ENCODE measurements around the gene LRMDA.
"Not testable (repeated sequence)": the region's sequence is repeated elsewhere in the genome, so short reads cannot be mapped to it uniquely, and the experiment has no call there.

LRMDA gene

GRCh38 chr10:75742355-75742754 lies 310.9 kb downstream of the LRMDA start:
- DNase-seq (ENCODE audit: low read depth in 2 of 2) = no peak

GRCh38 chr10:75743291-75743778 lies 311.9 kb downstream of the LRMDA start:
- DNase-seq (ENCODE audit: low read depth in 2 of 2) = no peak

- no peak for DNase-seq (ENCODE audit: low read depth in 2 of 2)
Observed at GRCh38 chr10:75744261-75744660, 312.8 kb downstream of the LRMDA start.

GRCh38 chr10:75746356-75746755 lies 314.9 kb downstream of the LRMDA start:
- no peak for DNase-seq (ENCODE audit: low read depth in 2 of 2)

GRCh38 chr10:75750093-75750875 lies 318.9 kb downstream of the LRMDA start:
- DNase-seq (ENCODE audit: low read depth in 2 of 2) = not testable (repeated sequence)

GRCh38 chr10:75751232-75751631 lies 319.8 kb downstream of the LRMDA start:
- no peak for DNase-seq (ENCODE audit: low read depth in 2 of 2)

- no peak for DNase-seq (ENCODE audit: low read depth in 2 of 2)
Observed at GRCh38 chr10:75753621-75754020, 322.2 kb downstream of the LRMDA start.

GRCh38 chr10:75754096-75754831 lies 322.8 kb downstream of the LRMDA start:
- DNase-seq (ENCODE audit: low read depth in 2 of 2) = no peak

- no peak for DNase-seq (ENCODE audit: low read depth in 2 of 2)
Observed at GRCh38 chr10:75755528-75755927, 324.1 kb downstream of the LRMDA start.

- no peak for DNase-seq (ENCODE audit: low read depth in 2 of 2)
Observed at GRCh38 chr10:75761289-75761688, 329.9 kb downstream of the LRMDA start.

GRCh38 chr10:75762431-75762802 lies 331.0 kb downstream of the LRMDA start:
- no peak for DNase-seq (ENCODE audit: low read depth in 2 of 2)

GRCh38 chr10:75763652-75764051 lies 332.2 kb downstream of the LRMDA start:
- no peak for DNase-seq (ENCODE audit: low read depth in 2 of 2)

- no peak for DNase-seq (ENCODE audit: low read depth in 2 of 2)
Observed at GRCh38 chr10:75764974-75765788, 333.8 kb downstream of the LRMDA start.

GRCh38 chr10:75765789-75766096 lies 334.3 kb downstream of the LRMDA start:
- DNase-seq (ENCODE audit: low read depth in 2 of 2) = no peak

GRCh38 chr10:75766106-75766505 lies 334.7 kb downstream of the LRMDA start:
- no peak for DNase-seq (ENCODE audit: low read depth in 2 of 2)

- DNase-seq (ENCODE audit: low read depth in 2 of 2) = not testable (repeated sequence)
Observed at GRCh38 chr10:75766752-75767151, 335.3 kb downstream of the LRMDA start.

GRCh38 chr10:75770626-75771081 lies 339.2 kb downstream of the LRMDA start:
- no peak for DNase-seq (ENCODE audit: low read depth in 2 of 2)

GRCh38 chr10:75771606-75772005 lies 340.2 kb downstream of the LRMDA start:
- DNase-seq (ENCODE audit: low read depth in 2 of 2) = no peak

GRCh38 chr10:75772153-75772887 lies 340.9 kb downstream of the LRMDA start:
- no peak for DNase-seq (ENCODE audit: low read depth in 2 of 2)

- no peak for DNase-seq (ENCODE audit: low read depth in 2 of 2)
Observed at GRCh38 chr10:75773231-75773780, 341.9 kb downstream of the LRMDA start.
